Activated CD4-positive, alpha-beta T cell treated with anti-CD3 and anti-CD28 coated beads for 36 hours (primary cell): Measurements from ENCODE around the gene UBE2G2. TPM values are rescaled to one million over a fixed set of nuclear protein-coding genes. Genes with fewer than 3 reads are reported as not detected.
"Not testable (repeated sequence)": the region's sequence is repeated elsewhere in the genome, so short reads cannot be mapped to it uniquely, and the experiment has no call there.

Experiments
- ATAC-seq: fragments of 200-7000 bp; cut with Tn5 transposase; one replicate; pipeline ENCODE4 v1.10.0; 2021; ENCODE audit warnings: mild to moderate bottlenecking, moderate library complexity
- CTCF ChIA-PET: fragments of 350-600 bp; sonication (Branson Sonifier 250); formaldehyde crosslinking; loops from one replicate; lab custom pipeline; 2021; ENCODE audit warnings: antibody characterized with exemption; lab: Charles Lee
- POLR2A ChIA-PET: fragments of 350-600 bp; sonication (Branson Sonifier 250); formaldehyde crosslinking; loops from one replicate; lab custom pipeline; 2021; ENCODE audit warnings: antibody characterized with exemption, inconsistent platforms; lab: Charles Lee
- DNase-seq: peaks from one replicate; pipeline ENCODE4 v3.0.0-alpha.2; 2020
- H3K27ac Mint-ChIP-seq: one replicate; pipeline ENCODE4 v1.8.0; 2021; ENCODE audit warnings: mixed read lengths
- H3K27me3 Mint-ChIP-seq: one replicate; pipeline ENCODE4 v1.8.0; 2021; ENCODE audit warnings: mixed read lengths
- H3K36me3 Mint-ChIP-seq: one replicate; pipeline ENCODE4 v1.8.0; 2021; ENCODE audit warnings: low read depth, mixed read lengths
- H3K4me1 Mint-ChIP-seq: one replicate; pipeline ENCODE4 v1.8.0; 2021; ENCODE audit warnings: mixed read lengths
- H3K4me3 Mint-ChIP-seq: one replicate; pipeline ENCODE4 v1.8.0; 2021; ENCODE audit warnings: mild to moderate bottlenecking, moderate library complexity, mixed read lengths
- H3K9me3 Mint-ChIP-seq: one replicate; pipeline ENCODE4 v1.8.0; 2021; ENCODE audit warnings: low read depth, mixed read lengths
- intact Hi-C, 2 experiments: fragments of 100-400 bp; cut with DNase I in 1 of 2; cut with micrococcal nuclease in 1 of 2; formaldehyde crosslinking; loops; one replicate each; pipeline versions ENCODE4 v1.14.2 to v1.15.1; 2022 to 2024; cut with DNase I, micrococcal nuclease
- total RNA-seq, 2 experiments: library from RNA; stranded (reverse); gene quantifications; one replicate each; pipeline ENCODE4 v1.2.3, GENCODE V29; 2021

UBE2G2 gene
- total RNA-seq, 2 experiments from 2014 or later, result 103 to 121 TPM

DNA sequence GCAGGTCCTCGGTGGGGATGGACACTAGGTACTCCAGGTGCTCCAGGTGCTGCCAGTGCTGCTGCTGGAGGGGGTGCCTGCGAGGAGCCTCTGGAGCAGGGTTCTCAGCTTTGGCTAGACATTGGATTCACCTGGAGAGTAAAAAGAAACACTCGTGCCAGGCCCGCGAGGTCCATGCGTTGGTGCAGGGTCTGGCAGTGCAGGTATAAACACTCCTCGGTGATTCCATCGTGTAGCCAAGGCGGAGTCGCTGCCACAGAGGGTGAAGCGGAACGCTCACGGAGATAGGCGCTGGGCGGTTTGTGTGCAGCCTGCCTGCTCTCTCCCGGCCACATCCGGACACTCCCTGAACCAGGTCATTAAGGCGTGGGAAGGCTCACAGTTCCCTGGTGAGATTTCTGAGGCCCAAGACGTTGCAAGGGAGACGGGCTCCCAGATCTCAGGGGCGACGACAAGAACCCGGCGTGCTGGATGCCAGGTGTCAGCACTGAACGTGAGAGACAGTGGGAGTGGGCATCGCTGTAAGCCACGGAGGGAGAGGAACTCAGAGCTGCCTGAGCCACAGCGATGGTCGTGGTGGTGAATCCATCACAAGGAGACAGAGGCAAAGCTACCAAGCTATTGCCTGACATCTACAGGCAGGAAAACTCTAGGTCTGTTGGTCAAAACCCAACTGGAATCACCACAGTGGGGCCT lies 33.5 kb upstream of the UBE2G2 start:
- POLR2A ChIA-PET, result no interaction called here
- Mint-ChIP-seq H3K4me1 (peaks cover 10% of the 10 kb centered on the region), H3K36me3 (no peaks in the 10 kb centered on the region), H3K27ac (no peak overlapping the region), H3K4me3 (no peak overlapping the region), H3K27me3 (no peaks in the 10 kb centered on the region), H3K9me3 (no peaks in the 10 kb centered on the region)
- ATAC-seq, result no peak
- CTCF ChIA-PET, result no interaction called here
- intact Hi-C loops, result loop anchor here in 1 of 2 experiments (5.0 kb wide), 1 partner anchor 37 kb away; the partner anchor contains the start of gene PTTG1IP
- DNase-seq, result no peak

DNA sequence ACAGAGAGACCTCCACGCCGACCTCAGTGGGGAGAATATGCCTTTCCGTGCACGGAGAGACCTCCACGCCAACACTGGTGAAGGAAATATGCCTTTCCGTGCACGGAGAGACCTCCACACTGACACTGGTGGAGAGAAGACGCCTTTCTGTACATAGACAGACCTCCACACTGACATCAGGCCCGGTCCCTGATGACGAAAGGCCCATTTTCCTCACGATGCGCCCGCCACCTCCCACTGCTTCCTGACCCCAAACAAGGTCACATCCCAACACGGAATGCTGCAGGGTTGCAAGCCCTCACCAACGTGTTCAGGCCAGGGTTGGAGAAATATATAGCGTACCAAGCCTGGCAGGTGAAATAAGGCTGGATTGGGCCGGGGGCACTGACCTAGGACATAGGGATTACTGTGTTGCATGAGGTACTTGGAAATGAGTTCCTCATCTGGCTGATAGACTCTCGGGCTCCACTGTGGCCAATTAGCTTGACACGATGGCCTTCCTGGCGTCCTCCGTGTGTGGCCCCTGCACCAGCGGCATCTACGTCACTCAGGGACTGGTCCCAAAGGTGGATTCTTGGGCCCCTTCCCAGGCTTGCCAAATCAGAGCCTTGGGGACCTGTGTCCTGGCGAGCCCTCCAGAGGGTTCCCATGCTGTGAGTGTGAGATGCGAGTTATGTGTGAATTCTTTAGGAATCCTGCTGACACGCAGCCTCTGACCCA lies 32.8 kb upstream of the UBE2G2 start:
- DNase-seq (no peak), ATAC-seq (no peak)
- no peaks in the 10 kb centered on the region for H3K27me3 Mint-ChIP-seq
- no peak overlapping the region for H3K27ac Mint-ChIP-seq
- no peaks in the 10 kb centered on the region for H3K36me3 Mint-ChIP-seq
- H3K9me3 Mint-ChIP-seq, result no peaks in the 10 kb centered on the region
- CTCF ChIA-PET, result no interaction called here
- intact Hi-C loops, result loop anchor here in 1 of 2 experiments (5.0 kb wide), 1 partner anchor 38 kb away; the partner anchor contains the start of gene PTTG1IP
- H3K4me1 Mint-ChIP-seq, result peaks cover 17% of the 10 kb centered on the region
- no peak overlapping the region for H3K4me3 Mint-ChIP-seq
- POLR2A ChIA-PET, result no interaction called here

DNA sequence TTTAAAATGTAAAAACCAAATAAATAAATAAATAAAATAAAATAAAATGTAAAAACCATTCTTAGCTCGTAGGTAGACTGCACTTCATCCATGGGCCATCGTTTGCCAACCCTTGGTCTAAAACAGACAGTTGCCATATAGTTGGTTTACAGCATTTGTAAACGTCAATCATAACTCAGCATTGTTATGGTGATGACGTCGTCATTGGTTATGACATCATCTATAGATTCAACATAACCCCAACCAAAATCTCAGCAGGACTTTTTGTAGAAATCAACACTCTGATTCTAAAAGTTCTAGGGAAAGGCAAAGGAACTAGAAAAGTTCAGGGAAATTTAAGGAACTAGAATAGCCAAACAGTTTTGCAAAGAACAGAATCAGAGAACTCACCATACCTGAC lies 32.0 kb upstream of the UBE2G2 start:
- peaks cover 22% of the 10 kb centered on the region for H3K4me1 Mint-ChIP-seq
- no peak overlapping the region for H3K27ac Mint-ChIP-seq
- DNase-seq, result no peak
- H3K36me3 Mint-ChIP-seq, result no peaks in the 10 kb centered on the region
- H3K9me3 Mint-ChIP-seq, result peaks cover 3% of the 10 kb centered on the region
- intact Hi-C loops, result loop anchor here in 1 of 2 experiments (5.0 kb wide), 1 partner anchor 39 kb away; the partner anchor contains the start of gene PTTG1IP
- no peak overlapping the region for H3K4me3 Mint-ChIP-seq
- POLR2A ChIA-PET, result no interaction called here
- H3K27me3 Mint-ChIP-seq, result no peaks in the 10 kb centered on the region
- no peak for ATAC-seq
- CTCF ChIA-PET, result no interaction called here

DNA sequence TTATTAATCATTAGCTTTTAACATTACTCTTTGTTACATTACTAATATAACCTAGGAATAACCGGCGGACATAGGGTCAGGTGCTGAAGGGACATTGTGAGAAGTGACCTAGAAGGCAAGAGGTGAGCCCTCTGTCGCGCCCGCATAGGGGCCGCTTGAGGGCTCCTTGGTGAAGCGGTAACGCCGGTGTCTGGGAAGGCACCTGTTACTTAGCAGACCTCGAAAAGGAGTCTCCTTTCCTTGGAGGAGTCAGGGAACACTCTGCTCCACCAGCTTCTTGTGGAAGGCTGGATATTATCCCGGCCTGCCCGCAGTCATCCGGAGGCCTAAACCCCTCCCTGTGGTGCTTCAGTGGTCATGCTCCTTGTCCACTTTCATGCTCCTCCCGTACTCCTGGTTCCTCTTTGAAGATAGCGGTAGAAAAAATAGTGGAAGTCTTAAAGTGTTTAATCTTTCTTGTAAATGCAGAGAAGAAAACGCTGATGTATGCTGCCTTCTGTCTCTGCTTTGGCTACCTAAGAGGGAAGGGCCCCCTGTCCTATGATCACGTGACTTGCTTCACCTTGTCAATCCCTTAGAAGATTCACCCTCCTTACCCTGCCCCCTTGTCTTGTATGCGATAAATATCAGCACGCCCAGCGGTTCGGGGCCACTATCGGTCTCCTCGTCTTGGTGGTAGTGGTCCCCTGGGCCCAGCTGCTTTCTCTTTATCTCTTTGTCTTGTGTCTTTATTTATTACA lies 31.1 kb upstream of the UBE2G2 start:
- intact Hi-C loops, result loop anchor here in 1 of 2 experiments (5.0 kb wide), 1 partner anchor 40 kb away; the partner anchor contains the start of gene PTTG1IP
- Mint-ChIP-seq H3K4me1 (peaks cover 27% of the 10 kb centered on the region), H3K9me3 (peaks cover 11% of the 10 kb centered on the region)
- CTCF ChIA-PET, POLR2A ChIA-PET, ATAC-seq, H3K27ac Mint-ChIP-seq, DNase-seq, H3K4me3 Mint-ChIP-seq, H3K27me3 Mint-ChIP-seq, H3K36me3 Mint-ChIP-seq: not testable (repeated sequence)

DNA sequence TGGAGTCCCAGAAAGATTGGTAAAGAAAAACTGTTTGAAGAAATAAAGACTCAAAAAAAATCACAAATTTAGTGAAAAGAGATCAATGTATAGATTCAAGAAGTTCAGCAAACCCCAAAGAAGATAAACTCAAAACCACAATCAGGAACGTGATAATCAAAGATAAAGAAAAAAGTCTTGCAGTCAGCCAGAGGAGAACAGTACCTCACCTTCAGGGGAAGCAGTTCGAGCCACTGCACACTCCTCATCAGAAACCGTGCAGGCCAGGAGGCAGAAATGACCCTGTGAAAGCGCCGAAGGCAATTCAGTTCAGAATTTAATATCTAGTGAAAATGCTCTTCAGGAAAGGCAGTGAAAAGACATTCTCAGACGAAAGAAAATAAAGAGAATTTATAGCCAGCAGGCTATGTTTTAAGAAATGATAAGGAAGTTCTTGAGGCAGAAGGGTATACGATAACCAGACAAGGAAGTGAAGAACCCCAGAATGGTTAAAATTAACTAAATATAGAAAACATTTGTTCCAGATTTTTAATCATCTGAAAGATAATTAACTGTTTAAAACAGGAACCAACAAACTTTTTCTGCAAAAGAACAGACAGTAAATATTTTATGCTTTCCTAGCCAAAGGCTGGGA lies 29.7 kb upstream of the UBE2G2 start:
- no peak for DNase-seq
- Mint-ChIP-seq H3K27ac (peak overlapping the region; percentile 7), H3K4me1 (peaks cover 27% of the 10 kb centered on the region), H3K4me3 (no peak overlapping the region), H3K36me3 (peaks cover 7% of the 10 kb centered on the region), H3K27me3 (no peaks in the 10 kb centered on the region), H3K9me3 (peaks cover 15% of the 10 kb centered on the region)
- intact Hi-C loops, result loop anchor here in 1 of 2 experiments (5.0 kb wide), 1 partner anchor 41 kb away; the partner anchor contains the start of gene PTTG1IP
- CTCF ChIA-PET, result no interaction called here
- POLR2A ChIA-PET, result no interaction called here
- no peak for ATAC-seq

DNA sequence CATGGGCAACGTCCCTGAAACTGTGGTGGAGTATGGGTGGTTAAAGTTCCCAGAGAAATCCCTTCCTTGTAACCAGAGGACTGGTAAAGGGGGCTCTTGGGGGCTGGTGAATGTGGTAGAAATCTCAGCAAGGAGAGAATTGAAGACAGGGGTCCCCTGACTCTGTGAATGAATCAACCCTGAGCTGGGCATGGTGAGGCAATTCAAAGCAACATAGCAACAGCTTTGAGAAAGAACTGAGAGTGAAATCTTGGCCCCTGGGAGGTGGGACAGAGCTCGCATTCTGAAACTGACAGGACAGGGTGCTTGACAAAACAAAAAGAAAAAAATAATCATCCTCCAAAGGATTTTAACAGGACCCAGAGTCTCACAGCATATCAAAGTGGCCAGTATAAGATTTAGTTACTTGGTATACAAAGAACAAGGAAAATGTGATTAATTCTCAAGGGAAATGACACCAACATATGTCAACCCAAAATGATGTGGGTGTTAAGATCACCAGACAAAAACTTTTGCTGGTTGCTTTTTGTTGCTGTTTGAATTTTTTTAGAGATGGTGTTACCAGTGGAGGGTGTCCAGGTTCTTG lies 28.0 kb upstream of the UBE2G2 start:
- ChIA-PET POLR2A (interaction anchor here (1.0 kb wide), 1 partner anchor 44 kb away, joined by 6 read pairs; the partner anchor contains the start of gene PTTG1IP), CTCF (interaction anchor here (1.4 kb wide), 1 partner anchor 36 kb away, joined by 3 read pairs; no protein-coding TSS in a partner anchor)
- H3K36me3 Mint-ChIP-seq, result peaks cover 7% of the 10 kb centered on the region
- H3K27me3 Mint-ChIP-seq, result no peaks in the 10 kb centered on the region
- H3K9me3 Mint-ChIP-seq, result peaks cover 15% of the 10 kb centered on the region
- peaks cover 27% of the 10 kb centered on the region for H3K4me1 Mint-ChIP-seq
- peak overlapping the region; percentile 67 for H3K27ac Mint-ChIP-seq
- DNase-seq, result peak; percentile 41
- intact Hi-C loops, result loop anchor here (1.0 to 5.0 kb wide), 2 partner anchors 11 to 43 kb away; partner anchors contain the start of genes PTTG1IP (in 1 of the 2) and SUMO3 (in 1 of the 2)
- H3K4me3 Mint-ChIP-seq, result no peak overlapping the region
- ATAC-seq, result peak; percentile 87

DNA sequence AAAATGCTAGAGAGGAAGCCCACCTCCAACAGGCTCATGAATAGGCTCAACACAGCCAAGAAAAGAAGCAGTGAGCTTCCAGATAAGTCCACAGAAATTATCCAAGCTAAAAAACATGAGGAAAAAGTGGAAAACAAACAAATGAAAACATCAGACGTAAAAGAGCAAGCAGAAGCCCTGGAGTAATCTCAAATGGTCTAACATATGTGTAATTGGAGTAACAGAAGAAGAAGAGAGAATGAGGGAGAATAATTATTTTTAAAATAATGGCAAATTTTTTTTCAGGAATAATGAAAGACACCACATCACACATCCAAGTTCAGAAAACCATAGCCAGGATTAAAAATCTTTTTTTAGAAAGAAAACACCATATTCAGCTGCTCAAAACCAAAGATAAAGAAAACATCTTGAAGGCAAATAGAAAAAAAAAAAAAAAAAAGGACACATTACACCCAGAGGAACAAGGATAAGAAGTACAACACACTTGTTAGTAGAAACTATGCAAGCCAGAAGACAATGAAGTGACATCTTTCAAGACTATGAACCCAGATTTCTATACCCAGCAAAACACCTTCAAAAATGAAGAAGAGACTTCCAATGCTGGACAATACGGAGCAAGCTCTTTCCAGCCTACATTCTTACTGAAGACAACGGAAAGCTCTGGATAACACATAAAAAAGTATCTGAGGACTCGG lies 26.9 kb upstream of the UBE2G2 start:
- no peak for DNase-seq
- Mint-ChIP-seq H3K4me3 (no peak overlapping the region), H3K36me3 (peaks cover 7% of the 10 kb centered on the region), H3K27ac (peak overlapping the region; percentile 61), H3K27me3 (no peaks in the 10 kb centered on the region), H3K9me3 (peaks cover 19% of the 10 kb centered on the region), H3K4me1 (peaks cover 27% of the 10 kb centered on the region)
- ChIA-PET POLR2A (no interaction called here), CTCF (interaction anchor here (0.6 to 1.4 kb wide), 4 partner anchors 9 to 51 kb away, joined by 3 read pairs; no protein-coding TSS in a partner anchor)
- intact Hi-C loops, result loop anchor here in 1 of 2 experiments (1.0 kb wide), 1 partner anchor 10 kb away; the partner anchor contains the start of gene SUMO3
- no peak for ATAC-seq

DNA sequence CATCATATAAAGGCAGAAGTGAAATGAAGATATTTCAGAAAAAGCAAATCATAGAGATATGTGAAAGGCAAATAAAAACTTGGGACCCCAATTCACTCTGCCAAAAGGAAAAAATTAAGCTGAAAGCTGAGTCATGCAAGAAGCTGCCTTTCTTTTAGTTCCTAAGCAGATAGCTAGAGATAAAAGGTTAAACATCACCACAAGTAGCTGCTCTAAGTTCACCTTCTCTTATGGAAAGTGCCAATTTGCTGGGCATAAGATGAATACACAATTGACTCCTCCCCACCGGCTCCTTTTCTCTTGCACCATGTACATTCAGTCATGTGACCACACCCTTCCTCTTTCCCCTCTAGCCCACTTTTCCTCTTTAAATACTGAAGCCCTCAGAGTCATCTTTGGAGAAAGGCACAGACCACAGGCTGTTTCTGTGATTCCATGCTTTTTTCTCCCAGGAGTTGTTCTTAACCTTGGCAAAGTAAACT lies 21.6 kb upstream of the UBE2G2 start:
- ATAC-seq (no peak), DNase-seq (no peak)
- peaks cover 3% of the 10 kb centered on the region for H3K4me1 Mint-ChIP-seq
- CTCF ChIA-PET, result interaction anchor here (0.6 to 0.9 kb wide), 2 partner anchors 51 to 520 kb away, joined by 3 read pairs; no protein-coding TSS in a partner anchor
- H3K27me3 Mint-ChIP-seq, result no peaks in the 10 kb centered on the region
- POLR2A ChIA-PET, result interaction anchor here (0.7 kb wide), 1 partner anchor 29 kb away, joined by 3 read pairs; no protein-coding TSS in a partner anchor
- intact Hi-C loops, result no loop called here
- no peak overlapping the region for H3K27ac Mint-ChIP-seq
- H3K4me3 Mint-ChIP-seq, result no peak overlapping the region
- peaks cover 25% of the 10 kb centered on the region for H3K9me3 Mint-ChIP-seq
- peaks cover 5% of the 10 kb centered on the region for H3K36me3 Mint-ChIP-seq

DNA sequence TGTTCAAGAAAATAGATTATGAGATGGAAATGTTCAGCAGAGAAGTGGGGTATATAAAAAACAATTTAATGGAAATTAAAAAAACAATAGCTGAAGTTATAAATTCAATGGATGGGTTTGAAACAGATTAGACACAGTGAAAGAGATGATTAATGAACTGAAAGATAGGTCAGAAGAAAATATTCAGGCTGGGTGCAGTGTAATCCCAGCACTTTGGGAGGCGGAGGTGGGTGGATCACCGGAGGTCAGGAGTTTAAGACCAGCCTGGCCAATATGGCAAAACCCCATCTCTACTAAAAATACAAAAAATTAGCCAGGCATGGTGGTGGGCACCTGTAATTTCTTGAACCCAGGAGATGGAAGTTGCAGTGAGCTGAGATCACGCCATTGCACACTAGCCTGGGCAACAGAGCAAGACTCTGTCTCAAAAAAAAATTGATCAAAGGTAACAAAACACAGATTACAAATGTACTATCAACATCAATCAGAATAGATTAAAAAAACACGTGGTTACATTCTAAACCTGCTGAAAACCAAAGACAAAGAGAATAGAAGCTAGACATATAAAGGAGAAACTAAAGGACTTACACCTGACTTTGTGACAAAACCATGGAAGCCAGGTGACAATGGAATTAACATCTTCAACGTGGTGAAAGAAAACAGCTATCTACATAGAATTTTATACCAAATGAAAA lies 21.0 kb upstream of the UBE2G2 start:
- peaks cover 2% of the 10 kb centered on the region for H3K4me1 Mint-ChIP-seq
- intact Hi-C loops, result no loop called here
- H3K27ac Mint-ChIP-seq, result no peak overlapping the region
- H3K9me3 Mint-ChIP-seq, result peaks cover 22% of the 10 kb centered on the region
- ATAC-seq (no peak), DNase-seq (no peak)
- H3K27me3 Mint-ChIP-seq, result no peaks in the 10 kb centered on the region
- no peak overlapping the region for H3K4me3 Mint-ChIP-seq
- POLR2A ChIA-PET, result interaction anchor here (0.7 kb wide), 1 partner anchor 28 kb away, joined by 3 read pairs; no protein-coding TSS in a partner anchor
- CTCF ChIA-PET, result interaction anchor here (0.9 kb wide), 1 partner anchor 52 kb away, joined by 3 read pairs; no protein-coding TSS in a partner anchor
- peaks cover 2% of the 10 kb centered on the region for H3K36me3 Mint-ChIP-seq
